CD4-positive, alpha-beta memory T cell (primary cell): ENCODE data around the gene FIG4. TPM values are rescaled to one million over a fixed set of nuclear protein-coding genes. Genes with fewer than 3 reads are reported as not detected.

Source experiments
- CTCF ChIA-PET: fragments of 350-600 bp; sonication (Branson Sonifier 250); formaldehyde crosslinking; loops from one replicate; lab custom pipeline; 2021; ENCODE audit warnings: inconsistent platforms; ENCODE audit not compliant: partially characterized antibody; lab: Charles Lee
- POLR2A ChIA-PET: fragments of 350-600 bp; sonication (Branson Sonifier 250); formaldehyde crosslinking; loops from one replicate; lab custom pipeline; 2021; ENCODE audit not compliant: partially characterized antibody; lab: Charles Lee
- DNase-seq, 5 donors: peaks; one replicate each; pipeline versions ENCODE4 v3.0.0 to v3.0.0-alpha.2; 2020 to 2022; ENCODE audit warnings: mixed read lengths in 1 of 5
- H3K27ac ChIP-seq: one replicate; pipeline ENCODE4 v1.7.0; 2013; ENCODE audit warnings: low read depth, low read length
- H3K27me3 ChIP-seq: 2 replicates; pipeline ENCODE4 v1.7.0; 2013; ENCODE audit warnings: mild to moderate bottlenecking, low read length, moderate library complexity; ENCODE audit not compliant: insufficient read depth
- H3K36me3 ChIP-seq: 2 replicates; pipeline ENCODE4 v1.7.0; 2013; ENCODE audit warnings: mild to moderate bottlenecking, low read length, moderate library complexity; ENCODE audit not compliant: insufficient read depth
- H3K4me1 ChIP-seq: 2 replicates; pipeline ENCODE4 v1.7.0; 2013; ENCODE audit warnings: mild to moderate bottlenecking, low read length, moderate library complexity; ENCODE audit not compliant: insufficient read depth
- H3K4me3 ChIP-seq, 2 donors: one replicate each; pipeline ENCODE4 v1.7.0; 2013; ENCODE audit warnings: low read length in 2 of 2, mild to moderate bottlenecking in 1 of 2
- H3K9me3 ChIP-seq, 2 donors: one replicate each; pipeline ENCODE4 v1.7.0; 2013; ENCODE audit warnings: low read length in 2 of 2, control low read depth in 1 of 2; ENCODE audit not compliant: control insufficient read depth in 1 of 2
- H3K27ac Mint-ChIP-seq, 7 donors: one replicate each; pipeline ENCODE4 v1.8.0; 2020 to 2021; ENCODE audit warnings: mixed read lengths in 7 of 7, mild to moderate bottlenecking in 6 of 7, inconsistent platforms in 3 of 7, moderate library complexity in 3 of 7
- H3K27me3 Mint-ChIP-seq, 2 donors: one replicate each; pipeline ENCODE4 v1.8.0; 2020 to 2021; ENCODE audit warnings: mixed read lengths in 2 of 2
- H3K36me3 Mint-ChIP-seq, 2 donors: one replicate each; pipeline ENCODE4 v1.8.0; 2020 to 2021; ENCODE audit warnings: mixed read lengths in 2 of 2, inconsistent platforms in 1 of 2, mild to moderate bottlenecking in 1 of 2
- H3K4me1 Mint-ChIP-seq, 4 donors: one replicate each; pipeline ENCODE4 v1.8.0; 2020 to 2021; ENCODE audit warnings: mixed read lengths in 4 of 4, mild to moderate bottlenecking in 1 of 4
- H3K4me3 Mint-ChIP-seq, 8 donors: one replicate each; pipeline ENCODE4 v1.8.0; 2020 to 2021; ENCODE audit warnings: mixed read lengths in 8 of 8, mild to moderate bottlenecking in 7 of 8, moderate library complexity in 6 of 8, inconsistent platforms in 3 of 8
- H3K9me3 Mint-ChIP-seq, 8 donors: one replicate each; pipeline ENCODE4 v1.8.0; 2020 to 2021; ENCODE audit warnings: mixed read lengths in 8 of 8, mild to moderate bottlenecking in 5 of 8, inconsistent platforms in 3 of 8, moderate library complexity in 1 of 8
- intact Hi-C: fragments of 100-400 bp; cut with micrococcal nuclease; formaldehyde crosslinking; loops from one replicate; pipeline ENCODE4 v1.15.1; 2023
- polyA plus RNA-seq, 2 donors: library from polyadenylated mRNA; unstranded; fragments of 300-500 nt; fragmentation: Illumina TruSeq; gene quantifications; one replicate each; pipeline ENCODE4 v1.2.3, GENCODE V29; 2021
- total RNA-seq, 2 experiments: library from RNA; stranded (reverse); gene quantifications; one replicate each; pipeline ENCODE4 v1.2.3, GENCODE V29; 2021

FIG4 gene
- total RNA-seq (10 to 100 TPM; 14.4 to 14.8 TPM), polyA plus RNA-seq (10 to 100 TPM; 16.3 to 28.5 TPM)

GRCh38 chr6:109690737-109691621, at the start of gene FIG4, which contains the start of gene AK9:
TSS of gene FIG4 (plus strand) at chr6:109691296. CDS start at chr6:109691436, 140 bp downstream.
TSS of gene AK9 (minus strand) at chr6:109691202. CDS start at chr6:109675745, 15,457 bp downstream.
- Histone ChIP-seq H3K36me3 (no peaks in the 10 kb centered on the region), H3K4me3 (peak within 1 kb of the TSS; percentile 87 to 89), H3K9me3 (no peaks in the 10 kb centered on the region), H3K4me1 (peaks cover 26% of the 10 kb centered on the region), H3K27me3 (no peaks in the 10 kb centered on the region), H3K27ac (peak within 1 kb of the TSS; percentile 74)
- DNase-seq = peak; percentile 82 to 90 (median 84)
- Mint-ChIP-seq H3K27ac (peak within 1 kb of the TSS; percentile 93 to 99 (median 97)), H3K4me3 (peak within 1 kb of the TSS; percentile 95 to 100 (median 99)), H3K36me3 (peaks cover 2 to 14% of the 10 kb centered on the region in 2 donors), H3K27me3 (peaks cover 0 to 2% of the 10 kb centered on the region in 2 donors), H3K4me1 (peaks cover 10 to 29% (median 22%) of the 10 kb centered on the region in 4 donors), H3K9me3 (no peaks in the 10 kb centered on the region)
- POLR2A ChIA-PET = interaction anchor here (0.6 to 2.6 kb wide), 23 partner anchors 10 to 1759 kb away, joined by 3 to 24 read pairs (median 4); partner anchors contain the start of genes CD164, CDC40, PPIL6 and SEC63
- CTCF ChIA-PET = interaction anchor here (0.6 to 3.9 kb wide), 10 partner anchors 10 to 503 kb away, joined by 3 to 25 read pairs (median 4); partner anchors contain the start of gene CD164
- intact Hi-C loops = loop anchor here (1.0 to 10.0 kb wide), 13 partner anchors 96 to 1792 kb away; partner anchors contain the start of genes CD164, CDC40, CEP57L1 and MICAL1

- no peaks in the 10 kb centered on the region for H3K4me1 ChIP-seq
- H3K9me3 ChIP-seq = no peaks in the 10 kb centered on the region
- H3K27me3 Mint-ChIP-seq = no peaks in the 10 kb centered on the region
- no peaks in the 10 kb centered on the region for H3K27me3 ChIP-seq
- H3K36me3 ChIP-seq = no peaks in the 10 kb centered on the region
- POLR2A ChIA-PET = no interaction called here
- DNase-seq = no peak
- H3K9me3 Mint-ChIP-seq = peaks cover 0 to 18% (median 7%) of the 10 kb centered on the region in 8 donors
- no peak overlapping the region for H3K27ac Mint-ChIP-seq
- no peak overlapping the region for H3K4me3 ChIP-seq
- peaks cover 50 to 74% of the 10 kb centered on the region in 2 donors for H3K36me3 Mint-ChIP-seq
- H3K4me3 Mint-ChIP-seq = no peak overlapping the region
- intact Hi-C loops = no loop called here
- H3K27ac ChIP-seq = no peak overlapping the region
- CTCF ChIA-PET = interaction anchor here (0.7 kb wide), 1 partner anchor 395 kb away, joined by 3 read pairs; no protein-coding TSS in a partner anchor
- H3K4me1 Mint-ChIP-seq = no peaks in the 10 kb centered on the region
Measured at GRCh38 chr6:109644131-109644530, 47.0 kb upstream of the FIG4 start.

GRCh38 chr6:109653264-109653663, 37.8 kb upstream of the FIG4 start:
- POLR2A ChIA-PET = no interaction called here
- CTCF ChIA-PET = no interaction called here

GRCh38 chr6:109655761-109656262, 35.3 kb upstream of the FIG4 start:
- ChIA-PET POLR2A (no interaction called here), CTCF (no interaction called here)
- H3K36me3 Mint-ChIP-seq = peaks cover 9 to 37% of the 10 kb centered on the region in 2 donors
- peak overlapping the region in 1 of 7 donors; percentile 3 for H3K27ac Mint-ChIP-seq
- Histone ChIP-seq H3K36me3 (no peaks in the 10 kb centered on the region), H3K27me3 (no peaks in the 10 kb centered on the region), H3K4me1 (no peaks in the 10 kb centered on the region), H3K9me3 (no peaks in the 10 kb centered on the region), H3K27ac (no peak overlapping the region), H3K4me3 (no peak overlapping the region)
- no peaks in the 10 kb centered on the region for H3K4me1 Mint-ChIP-seq
- H3K4me3 Mint-ChIP-seq = no peak overlapping the region
- intact Hi-C loops = no loop called here
- no peaks in the 10 kb centered on the region for H3K27me3 Mint-ChIP-seq
- H3K9me3 Mint-ChIP-seq = peaks cover 0 to 2% (median 0%) of the 10 kb centered on the region in 8 donors
- DNase-seq = no peak

More at GRCh38 chr6:109653264-109653663, 37.8 kb upstream of the FIG4 start:
- H3K27ac Mint-ChIP-seq = no peak overlapping the region
- Histone ChIP-seq H3K9me3 (no peaks in the 10 kb centered on the region), H3K27ac (no peak overlapping the region), H3K4me1 (no peaks in the 10 kb centered on the region), H3K36me3 (no peaks in the 10 kb centered on the region), H3K4me3 (no peak overlapping the region), H3K27me3 (no peaks in the 10 kb centered on the region)
- H3K4me1 Mint-ChIP-seq = no peaks in the 10 kb centered on the region
- H3K9me3 Mint-ChIP-seq = peaks cover 0 to 6% (median 0%) of the 10 kb centered on the region in 8 donors
- DNase-seq = no peak
- no peak overlapping the region for H3K4me3 Mint-ChIP-seq
- no peaks in the 10 kb centered on the region for H3K27me3 Mint-ChIP-seq
- peaks cover 7 to 44% of the 10 kb centered on the region in 2 donors for H3K36me3 Mint-ChIP-seq
- intact Hi-C loops = no loop called here

- intact Hi-C loops = no loop called here
- ChIA-PET CTCF (no interaction called here), POLR2A (no interaction called here)
- Mint-ChIP-seq H3K9me3 (no peaks in the 10 kb centered on the region), H3K4me1 (no peaks in the 10 kb centered on the region), H3K36me3 (peaks cover 9 to 17% of the 10 kb centered on the region in 2 donors), H3K27ac (no peak overlapping the region), H3K4me3 (no peak overlapping the region), H3K27me3 (no peaks in the 10 kb centered on the region)
- H3K9me3 ChIP-seq = no peaks in the 10 kb centered on the region
- DNase-seq = no peak
- H3K27ac ChIP-seq = no peak overlapping the region
- no peaks in the 10 kb centered on the region for H3K27me3 ChIP-seq
- H3K4me3 ChIP-seq = no peak overlapping the region
- H3K4me1 ChIP-seq = no peaks in the 10 kb centered on the region
- H3K36me3 ChIP-seq = no peaks in the 10 kb centered on the region
Measured at GRCh38 chr6:109660526-109661320, 30.4 kb upstream of the FIG4 start.

- DNase-seq = no peak
- H3K27ac ChIP-seq = no peak overlapping the region
- no peaks in the 10 kb centered on the region for H3K4me1 Mint-ChIP-seq
- POLR2A ChIA-PET = no interaction called here
- H3K9me3 Mint-ChIP-seq = no peaks in the 10 kb centered on the region
- H3K4me1 ChIP-seq = no peaks in the 10 kb centered on the region
- H3K4me3 ChIP-seq = no peak overlapping the region
- peaks cover 9 to 15% of the 10 kb centered on the region in 2 donors for H3K36me3 Mint-ChIP-seq
- intact Hi-C loops = no loop called here
- no peaks in the 10 kb centered on the region for H3K9me3 ChIP-seq
- H3K36me3 ChIP-seq = no peaks in the 10 kb centered on the region
- H3K27me3 ChIP-seq = no peaks in the 10 kb centered on the region
- H3K4me3 Mint-ChIP-seq = no peak overlapping the region
- CTCF ChIA-PET = no interaction called here
- no peaks in the 10 kb centered on the region for H3K27me3 Mint-ChIP-seq
- no peak overlapping the region for H3K27ac Mint-ChIP-seq
Measured at GRCh38 chr6:109662192-109662591, 28.9 kb upstream of the FIG4 start.
